ENCODE measurements around the gene RABGAP1L. TPM values are rescaled to one million over a fixed set of nuclear protein-coding genes. Genes with fewer than 3 reads are reported as not detected.

Gene RABGAP1L
- total and polyA plus RNA-seq, 2 of the 8 experiments (the other 6 are each of a cell fraction or from before 2014, with no cell fraction given) = 33.3 to 156 TPM

DNA sequence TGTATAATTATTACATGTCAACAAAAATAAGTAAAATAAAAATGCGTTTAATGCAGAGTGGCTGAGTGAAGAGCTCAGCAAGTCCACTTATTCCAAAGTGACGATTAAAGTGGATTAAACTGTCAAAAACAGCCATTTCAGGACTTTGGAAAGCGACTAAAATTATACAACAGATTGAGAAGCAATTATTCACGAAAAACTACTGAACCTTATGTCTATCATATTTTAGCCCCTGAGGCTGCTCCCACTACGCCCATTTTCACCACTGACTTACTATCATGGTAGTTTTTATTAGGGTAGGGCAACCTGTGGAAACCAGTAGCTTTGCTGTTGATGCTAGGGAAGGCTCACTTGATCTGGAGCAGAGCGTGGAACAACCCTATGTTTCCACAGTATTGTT, 174.1 kb downstream of the RABGAP1L start (continued):
- TF ChIP-seq, protein P1, sequence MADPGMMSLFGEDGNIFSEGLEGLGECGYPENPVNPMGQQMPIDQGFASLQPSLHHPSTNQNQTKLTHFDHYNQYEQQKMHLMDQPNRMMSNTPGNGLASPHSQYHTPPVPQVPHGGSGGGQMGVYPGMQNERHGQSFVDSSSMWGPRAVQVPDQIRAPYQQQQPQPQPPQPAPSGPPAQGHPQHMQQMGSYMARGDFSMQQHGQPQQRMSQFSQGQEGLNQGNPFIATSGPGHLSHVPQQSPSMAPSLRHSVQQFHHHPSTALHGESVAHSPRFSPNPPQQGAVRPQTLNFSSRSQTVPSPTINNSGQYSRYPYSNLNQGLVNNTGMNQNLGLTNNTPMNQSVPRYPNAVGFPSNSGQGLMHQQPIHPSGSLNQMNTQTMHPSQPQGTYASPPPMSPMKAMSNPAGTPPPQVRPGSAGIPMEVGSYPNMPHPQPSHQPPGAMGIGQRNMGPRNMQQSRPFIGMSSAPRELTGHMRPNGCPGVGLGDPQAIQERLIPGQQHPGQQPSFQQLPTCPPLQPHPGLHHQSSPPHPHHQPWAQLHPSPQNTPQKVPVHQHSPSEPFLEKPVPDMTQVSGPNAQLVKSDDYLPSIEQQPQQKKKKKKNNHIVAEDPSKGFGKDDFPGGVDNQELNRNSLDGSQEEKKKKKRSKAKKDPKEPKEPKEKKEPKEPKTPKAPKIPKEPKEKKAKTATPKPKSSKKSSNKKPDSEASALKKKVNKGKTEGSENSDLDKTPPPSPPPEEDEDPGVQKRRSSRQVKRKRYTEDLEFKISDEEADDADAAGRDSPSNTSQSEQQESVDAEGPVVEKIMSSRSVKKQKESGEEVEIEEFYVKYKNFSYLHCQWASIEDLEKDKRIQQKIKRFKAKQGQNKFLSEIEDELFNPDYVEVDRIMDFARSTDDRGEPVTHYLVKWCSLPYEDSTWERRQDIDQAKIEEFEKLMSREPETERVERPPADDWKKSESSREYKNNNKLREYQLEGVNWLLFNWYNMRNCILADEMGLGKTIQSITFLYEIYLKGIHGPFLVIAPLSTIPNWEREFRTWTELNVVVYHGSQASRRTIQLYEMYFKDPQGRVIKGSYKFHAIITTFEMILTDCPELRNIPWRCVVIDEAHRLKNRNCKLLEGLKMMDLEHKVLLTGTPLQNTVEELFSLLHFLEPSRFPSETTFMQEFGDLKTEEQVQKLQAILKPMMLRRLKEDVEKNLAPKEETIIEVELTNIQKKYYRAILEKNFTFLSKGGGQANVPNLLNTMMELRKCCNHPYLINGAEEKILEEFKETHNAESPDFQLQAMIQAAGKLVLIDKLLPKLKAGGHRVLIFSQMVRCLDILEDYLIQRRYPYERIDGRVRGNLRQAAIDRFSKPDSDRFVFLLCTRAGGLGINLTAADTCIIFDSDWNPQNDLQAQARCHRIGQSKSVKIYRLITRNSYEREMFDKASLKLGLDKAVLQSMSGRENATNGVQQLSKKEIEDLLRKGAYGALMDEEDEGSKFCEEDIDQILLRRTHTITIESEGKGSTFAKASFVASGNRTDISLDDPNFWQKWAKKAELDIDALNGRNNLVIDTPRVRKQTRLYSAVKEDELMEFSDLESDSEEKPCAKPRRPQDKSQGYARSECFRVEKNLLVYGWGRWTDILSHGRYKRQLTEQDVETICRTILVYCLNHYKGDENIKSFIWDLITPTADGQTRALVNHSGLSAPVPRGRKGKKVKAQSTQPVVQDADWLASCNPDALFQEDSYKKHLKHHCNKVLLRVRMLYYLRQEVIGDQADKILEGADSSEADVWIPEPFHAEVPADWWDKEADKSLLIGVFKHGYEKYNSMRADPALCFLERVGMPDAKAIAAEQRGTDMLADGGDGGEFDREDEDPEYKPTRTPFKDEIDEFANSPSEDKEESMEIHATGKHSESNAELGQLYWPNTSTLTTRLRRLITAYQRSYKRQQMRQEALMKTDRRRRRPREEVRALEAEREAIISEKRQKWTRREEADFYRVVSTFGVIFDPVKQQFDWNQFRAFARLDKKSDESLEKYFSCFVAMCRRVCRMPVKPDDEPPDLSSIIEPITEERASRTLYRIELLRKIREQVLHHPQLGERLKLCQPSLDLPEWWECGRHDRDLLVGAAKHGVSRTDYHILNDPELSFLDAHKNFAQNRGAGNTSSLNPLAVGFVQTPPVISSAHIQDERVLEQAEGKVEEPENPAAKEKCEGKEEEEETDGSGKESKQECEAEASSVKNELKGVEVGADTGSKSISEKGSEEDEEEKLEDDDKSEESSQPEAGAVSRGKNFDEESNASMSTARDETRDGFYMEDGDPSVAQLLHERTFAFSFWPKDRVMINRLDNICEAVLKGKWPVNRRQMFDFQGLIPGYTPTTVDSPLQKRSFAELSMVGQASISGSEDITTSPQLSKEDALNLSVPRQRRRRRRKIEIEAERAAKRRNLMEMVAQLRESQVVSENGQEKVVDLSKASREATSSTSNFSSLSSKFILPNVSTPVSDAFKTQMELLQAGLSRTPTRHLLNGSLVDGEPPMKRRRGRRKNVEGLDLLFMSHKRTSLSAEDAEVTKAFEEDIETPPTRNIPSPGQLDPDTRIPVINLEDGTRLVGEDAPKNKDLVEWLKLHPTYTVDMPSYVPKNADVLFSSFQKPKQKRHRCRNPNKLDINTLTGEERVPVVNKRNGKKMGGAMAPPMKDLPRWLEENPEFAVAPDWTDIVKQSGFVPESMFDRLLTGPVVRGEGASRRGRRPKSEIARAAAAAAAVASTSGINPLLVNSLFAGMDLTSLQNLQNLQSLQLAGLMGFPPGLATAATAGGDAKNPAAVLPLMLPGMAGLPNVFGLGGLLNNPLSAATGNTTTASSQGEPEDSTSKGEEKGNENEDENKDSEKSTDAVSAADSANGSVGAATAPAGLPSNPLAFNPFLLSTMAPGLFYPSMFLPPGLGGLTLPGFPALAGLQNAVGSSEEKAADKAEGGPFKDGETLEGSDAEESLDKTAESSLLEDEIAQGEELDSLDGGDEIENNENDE (IDR thresholded peaks at IDR 0.05; ENCODE audit: insufficient replicate concordance, low read length) = no peak
- TF ChIP-seq RXRA (IDR thresholded peaks at IDR 0.05; ENCODE audit: insufficient read depth, low read depth, low read length) = no peak
- no peak for TF ChIP-seq NANOG (IDR thresholded peaks at IDR 0.05; ENCODE audit: insufficient read depth, low read depth, low read length, poor library complexity, severe bottlenecking)
- TF ChIP-seq RBBP5 (IDR thresholded peaks at IDR 0.05; ENCODE audit: borderline replicate concordance, low read depth, low read length) = no peak
- no peak for TF ChIP-seq RAD21 (IDR thresholded peaks at IDR 0.05 in 1 of 2, conservative IDR thresholded peaks at IDR 0.05 in 1 of 2; ENCODE audit: low read depth in 2 of 2, low read length in 2 of 2)
- no peak for TF ChIP-seq EP300 (IDR thresholded peaks at IDR 0.05; ENCODE audit: borderline replicate concordance in 1 of 2, low read depth in 2 of 2, low read length in 2 of 2)
- no peak for TF ChIP-seq EGR1 (IDR thresholded peaks at IDR 0.05; ENCODE audit: borderline replicate concordance, low read depth, low read length)
- TF ChIP-seq FOSL1 (IDR thresholded peaks at IDR 0.05; ENCODE audit: insufficient read depth, low read depth, low read length) = no peak
- TF ChIP-seq, protein P2, sequence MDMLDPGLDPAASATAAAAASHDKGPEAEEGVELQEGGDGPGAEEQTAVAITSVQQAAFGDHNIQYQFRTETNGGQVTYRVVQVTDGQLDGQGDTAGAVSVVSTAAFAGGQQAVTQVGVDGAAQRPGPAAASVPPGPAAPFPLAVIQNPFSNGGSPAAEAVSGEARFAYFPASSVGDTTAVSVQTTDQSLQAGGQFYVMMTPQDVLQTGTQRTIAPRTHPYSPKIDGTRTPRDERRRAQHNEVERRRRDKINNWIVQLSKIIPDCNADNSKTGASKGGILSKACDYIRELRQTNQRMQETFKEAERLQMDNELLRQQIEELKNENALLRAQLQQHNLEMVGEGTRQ (IDR thresholded peaks at IDR 0.05; ENCODE audit: low read length) = no peak

All from H1 (cell line).